GM19467 (cell line): Measurements from ENCODE around the gene PSMB7.
A peak's percentile ranks its signal among the peaks of the same experiment; 100 is the strongest.

Experiments
- ATAC-seq: cut with Tn5 transposase; IDR thresholded peaks from one replicate; pipeline ENCODE4 v1.9.1; 2021; ENCODE audit warnings: mild to moderate bottlenecking, moderate library complexity; ENCODE audit not compliant: unreplicated experiment

The PSMB7 gene

DNA sequence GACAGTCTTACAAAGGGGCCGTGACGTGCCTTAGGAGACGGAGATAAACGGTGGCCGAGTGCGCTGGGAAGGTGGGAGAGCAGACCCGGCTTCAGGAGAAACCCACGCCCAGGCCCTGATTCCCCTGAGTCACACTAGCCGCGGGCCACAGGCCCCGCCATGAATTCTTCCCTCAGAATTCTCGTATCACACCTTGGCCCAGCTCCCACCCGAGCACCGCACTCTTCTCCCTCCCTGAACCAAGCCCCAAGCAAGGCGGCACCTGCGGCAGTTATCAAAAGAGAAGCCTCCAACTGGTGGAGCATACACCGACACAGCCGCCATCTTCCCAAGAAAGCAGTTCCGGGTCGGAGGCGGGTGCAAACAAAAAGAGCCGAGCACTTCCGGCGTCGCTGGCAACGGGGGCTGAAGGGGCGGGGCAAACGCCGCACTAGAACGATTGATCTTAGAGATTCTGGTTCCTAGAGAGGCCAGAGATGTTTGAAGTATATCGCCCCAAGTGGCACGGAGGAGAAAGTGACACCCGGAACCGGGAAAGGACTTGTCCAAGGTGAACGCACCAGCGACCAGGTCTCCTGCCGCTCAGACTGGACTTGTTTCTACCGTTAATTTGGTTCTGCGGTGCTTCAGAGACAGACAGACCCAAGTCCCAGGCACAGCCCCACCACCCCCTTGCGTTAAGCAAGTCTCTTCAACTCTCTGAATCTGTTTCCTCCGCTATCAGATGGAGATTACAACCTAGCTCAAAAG is at the start of gene PSMB7:
PSMB7 (minus strand) TSS at position 341 of the 750 bp plus-strand sequence; CDS start at position 324, 17 bp downstream.
- ATAC-seq = peak; percentile 89

- no peak for ATAC-seq
These were observed 47.5 kb upstream of the PSMB7 start for GRCh38 chr9:124462739-124463138.

- ATAC-seq = no peak
These were observed 43.2 kb upstream of the PSMB7 start for GRCh38 chr9:124458441-124458840.

DNA sequence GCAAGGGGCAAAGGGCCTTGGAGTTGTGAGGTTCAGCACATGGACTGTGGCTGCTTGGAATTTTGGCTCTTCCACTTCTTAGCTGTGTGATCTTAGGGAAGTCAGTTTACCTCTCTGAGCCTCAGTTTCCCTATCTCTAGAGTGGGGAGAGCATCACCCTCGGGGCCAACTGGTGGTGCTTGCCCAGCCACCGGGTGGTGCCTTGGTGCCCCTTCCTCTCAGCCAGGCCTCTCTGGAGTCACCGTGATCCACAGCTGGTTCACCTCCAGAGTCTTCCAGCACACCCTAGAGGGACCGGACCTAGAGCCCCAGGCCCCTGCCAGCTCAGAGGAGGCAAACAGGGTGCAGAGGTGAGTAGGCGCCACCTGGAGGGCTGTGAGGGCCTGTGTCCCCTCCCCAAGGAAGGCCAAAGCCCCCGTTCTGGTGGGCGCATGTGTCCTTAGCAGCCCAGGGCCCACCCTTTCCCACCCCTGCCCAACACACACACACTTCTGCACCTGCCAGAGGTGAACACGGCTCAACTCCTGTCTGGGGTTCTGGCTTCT is 42.7 kb upstream of the PSMB7 start:
- ATAC-seq = no peak

- ATAC-seq = no peak
These were observed 42.0 kb upstream of the PSMB7 start for GRCh38 chr9:124457079-124457886.

DNA sequence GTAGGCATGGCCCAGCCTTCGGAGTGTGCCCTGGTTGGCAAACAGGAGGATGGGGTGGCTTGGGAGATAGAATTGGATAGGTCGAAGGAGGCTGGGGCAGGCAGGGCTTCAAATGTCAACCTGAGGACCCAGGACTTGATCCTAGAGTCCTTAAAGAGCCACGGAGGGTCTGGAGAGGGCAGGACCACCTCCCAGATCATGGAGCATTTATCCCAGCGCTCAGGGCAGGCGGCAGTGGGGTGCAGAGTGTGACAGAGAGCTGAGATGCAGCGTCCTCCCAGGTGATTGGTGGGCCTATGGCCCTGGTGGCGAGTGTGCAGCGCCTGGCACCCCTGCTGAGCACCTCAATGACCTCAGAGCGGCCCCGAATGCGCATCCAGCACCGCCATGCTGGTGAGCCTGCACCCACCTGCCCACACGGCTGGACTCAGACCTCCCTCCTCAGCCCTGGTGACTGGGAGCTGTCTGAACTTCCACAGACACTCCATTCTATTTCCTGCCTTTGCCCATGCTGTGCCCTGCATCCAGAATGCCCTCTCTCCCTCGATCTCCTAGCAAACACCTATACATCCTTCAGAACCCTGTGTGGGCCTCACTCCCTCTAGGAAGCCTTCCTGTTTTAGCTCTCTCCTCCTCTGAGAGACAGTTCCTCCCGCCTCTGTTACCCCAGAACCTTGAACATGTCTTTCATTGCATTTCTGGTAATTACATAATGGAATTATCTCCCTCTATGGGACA is 41.3 kb upstream of the PSMB7 start:
- ATAC-seq = no peak

- no peak for ATAC-seq
These were observed 40.6 kb upstream of the PSMB7 start for GRCh38 chr9:124455820-124456219.

DNA sequence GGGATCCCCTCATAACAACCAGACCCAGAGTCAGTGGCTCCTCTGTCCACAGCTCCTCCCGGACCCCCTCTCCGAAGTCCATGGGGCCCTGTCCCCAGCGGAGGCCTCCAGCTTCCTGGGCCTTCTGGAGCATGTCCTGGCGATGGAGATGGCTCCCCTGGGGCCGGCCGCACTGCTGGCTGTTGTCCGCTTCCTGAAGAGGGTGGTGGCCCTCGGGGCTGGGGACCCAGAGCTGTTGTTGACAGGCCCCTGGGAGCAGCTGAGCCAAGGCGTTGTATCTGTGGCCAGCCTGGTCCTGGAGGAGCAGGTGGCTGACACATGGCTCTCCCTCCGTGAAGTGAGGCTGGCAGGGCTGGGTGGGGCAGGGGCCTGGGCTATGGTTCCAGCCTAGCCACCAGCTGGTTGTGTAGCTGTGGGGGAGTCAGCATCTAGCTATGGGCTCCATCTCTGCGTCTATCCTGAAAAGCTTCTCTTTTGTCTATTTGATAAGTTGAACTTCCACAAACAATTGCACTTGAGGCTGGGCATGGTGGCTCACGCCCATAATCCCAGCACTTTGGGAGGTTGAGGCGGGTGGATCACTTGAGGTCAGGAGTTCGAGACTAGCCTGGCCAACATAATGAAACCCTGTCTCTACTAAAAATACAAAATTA is 39.7 kb upstream of the PSMB7 start:
- no peak for ATAC-seq

DNA sequence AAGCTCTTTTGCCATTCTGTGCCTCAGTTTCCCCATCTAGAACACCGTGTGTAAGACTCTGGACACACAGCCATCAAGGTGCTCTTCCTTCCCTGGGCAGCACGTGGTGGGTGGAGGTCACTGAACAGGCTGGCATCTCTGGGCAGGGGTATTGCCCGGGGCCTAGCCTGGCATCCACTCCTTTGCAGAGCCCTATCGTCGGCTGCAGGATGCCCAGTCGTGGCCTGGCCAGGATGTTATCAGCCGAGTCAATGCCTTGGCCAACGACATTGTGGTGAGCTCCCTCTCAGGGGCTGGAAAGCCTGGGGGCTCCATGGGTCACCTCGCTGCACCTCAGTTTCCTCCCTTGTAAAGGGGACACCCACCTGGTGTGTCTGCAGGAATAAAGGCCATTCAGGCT is 39.1 kb upstream of the PSMB7 start:
- no peak for ATAC-seq

DNA sequence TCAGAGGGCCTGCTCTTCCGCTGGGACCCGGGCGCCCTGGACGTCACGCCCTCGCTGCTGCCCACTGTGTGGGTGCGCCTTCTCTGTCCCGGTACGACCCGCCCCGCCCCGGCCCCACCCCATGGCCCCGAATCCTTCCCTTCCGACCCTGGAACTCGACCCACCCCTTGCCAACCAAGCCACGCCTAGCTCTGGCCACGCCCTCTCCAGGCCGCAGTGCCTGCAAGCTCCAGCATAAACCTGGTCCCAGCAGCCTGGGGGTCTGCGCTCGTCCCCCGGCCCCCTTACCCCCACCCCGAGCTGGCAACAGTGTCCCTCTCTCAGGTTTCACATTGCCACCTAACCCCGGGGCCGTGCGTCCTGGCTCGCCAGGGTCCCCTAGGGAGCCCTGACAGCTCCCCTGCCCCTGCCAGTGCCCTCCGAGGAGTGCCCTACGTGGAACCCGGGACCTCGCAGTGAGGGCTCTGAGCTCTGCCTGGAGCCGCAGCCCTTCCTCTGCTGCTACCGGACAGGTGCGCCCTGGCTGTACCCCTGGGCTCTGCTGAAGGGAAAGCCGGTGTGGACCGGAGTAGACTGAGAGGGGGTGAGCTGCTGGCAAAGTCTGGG is 38.4 kb upstream of the PSMB7 start:
- ATAC-seq = no peak

DNA sequence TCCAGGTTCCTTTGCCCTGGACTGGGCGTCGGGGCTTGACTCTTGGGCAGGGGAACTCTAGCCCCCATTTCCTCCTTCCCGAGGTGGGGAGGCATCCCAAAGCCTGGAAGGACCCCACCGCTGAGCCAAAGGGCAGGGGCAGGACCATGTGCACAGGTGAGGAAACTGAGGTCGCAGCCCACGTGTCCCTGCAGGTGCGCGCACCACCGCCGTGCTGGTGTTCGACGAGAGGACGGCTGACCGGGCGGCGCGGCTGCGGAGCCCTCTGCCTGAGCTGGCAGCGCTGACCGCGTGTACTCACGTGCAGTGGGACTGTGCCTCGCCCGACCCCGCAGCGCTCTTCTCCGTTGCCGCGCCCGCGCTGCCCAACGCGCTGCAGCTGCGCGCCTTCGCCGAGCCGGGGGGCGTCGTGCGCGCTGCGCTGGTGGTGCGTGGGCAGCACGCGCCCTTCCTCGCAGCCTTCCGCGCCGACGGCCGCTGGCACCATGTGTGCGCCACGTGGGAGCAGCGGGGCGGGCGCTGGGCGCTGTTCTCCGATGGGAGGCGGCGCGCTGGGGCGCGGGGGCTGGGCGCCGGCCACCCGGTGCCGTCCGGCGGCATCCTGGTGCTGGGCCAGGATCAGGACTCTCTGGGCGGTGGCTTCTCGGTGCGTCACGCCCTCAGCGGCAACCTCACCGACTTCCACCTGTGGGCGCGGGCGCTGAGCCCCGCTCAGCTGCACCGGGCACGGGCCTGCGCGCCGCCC is 37.8 kb upstream of the PSMB7 start:
- ATAC-seq = no peak

- no peak for ATAC-seq
These were observed 37.1 kb upstream of the PSMB7 start for GRCh38 chr9:124452326-124452725.

DNA sequence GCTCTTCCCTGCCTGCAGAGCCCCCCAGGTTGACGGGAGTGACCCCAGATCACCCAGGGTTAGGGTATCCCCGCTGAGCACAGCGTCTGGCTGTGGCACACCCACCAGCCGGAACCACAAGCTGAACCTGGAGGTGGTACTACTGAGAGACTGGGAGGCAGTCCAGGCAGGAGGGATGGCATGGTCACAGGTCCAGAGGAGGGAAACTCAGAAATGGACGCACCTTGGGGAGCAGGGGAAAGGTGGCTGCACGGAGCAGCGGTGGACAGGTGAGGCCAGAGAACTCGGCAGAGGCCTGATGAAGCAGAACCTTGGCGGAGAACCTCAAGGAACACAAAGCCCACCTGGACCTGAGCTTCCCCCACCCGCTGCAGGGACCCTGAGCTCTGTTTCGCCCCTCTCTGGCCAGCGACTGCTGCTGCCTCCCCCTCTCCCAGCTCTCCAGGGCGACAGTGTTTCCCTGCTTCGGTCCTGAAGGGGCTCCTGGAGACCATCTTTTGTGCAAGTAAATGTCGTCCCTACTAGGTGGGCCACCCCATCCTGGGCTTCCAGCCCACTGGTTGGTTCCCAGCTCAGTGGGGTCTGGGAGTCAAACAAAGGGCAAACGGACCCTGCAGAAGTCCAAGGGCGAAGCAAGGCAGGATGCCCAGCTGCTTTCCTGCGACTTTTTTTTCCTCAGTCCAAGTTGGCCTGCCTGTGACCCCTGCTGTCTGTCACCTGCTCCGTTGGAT is 35.9 kb upstream of the PSMB7 start:
- ATAC-seq = no peak

- no peak for ATAC-seq
These were observed 35.1 kb upstream of the PSMB7 start, which contains the start of gene ADGRD2 for GRCh38 chr9:124450241-124450924. Gene ADGRD2 (plus strand): TSS chr9:124450451. CDS start chr9:124451667, 1,216 bp downstream.

DNA sequence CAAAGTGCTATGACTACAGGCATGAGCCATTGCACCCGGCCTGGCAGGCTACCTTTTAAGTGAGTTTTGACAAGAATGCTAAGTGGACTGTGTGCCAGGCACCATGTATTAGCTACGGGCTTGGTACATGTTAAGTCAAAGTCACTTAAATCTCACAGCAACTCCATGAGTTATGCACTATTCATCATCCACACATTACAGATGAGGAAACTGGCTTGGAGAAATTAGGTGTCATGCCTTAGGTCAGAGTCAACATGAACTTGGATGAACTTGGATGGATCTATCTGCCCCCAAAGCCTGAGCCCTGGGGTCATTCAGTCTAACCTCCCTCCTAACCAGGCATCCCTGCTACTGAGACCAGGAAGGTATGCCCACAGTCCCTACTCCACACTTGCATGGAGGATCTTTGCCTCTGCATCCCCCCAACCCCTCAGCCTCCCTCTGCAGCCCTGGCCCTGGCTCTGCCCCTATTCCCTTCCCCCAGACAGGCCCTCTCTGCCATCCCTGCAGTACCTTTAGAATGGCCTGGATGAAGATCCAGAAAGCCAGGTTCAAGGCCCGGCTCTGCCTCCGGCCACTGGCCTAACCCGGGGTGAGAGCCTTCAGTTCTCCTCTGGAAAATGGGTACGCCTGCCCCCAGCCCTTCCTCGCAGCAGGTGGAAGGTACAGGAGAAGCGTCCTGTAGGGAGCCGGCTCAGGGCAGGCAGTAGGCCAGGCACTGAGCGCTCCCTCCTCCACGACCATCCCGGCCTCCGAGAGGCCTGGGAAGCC is 34.3 kb upstream of the PSMB7 start:
- no peak for ATAC-seq

- no peak for ATAC-seq
These were observed 32.8 kb upstream of the PSMB7 start for GRCh38 chr9:124448019-124448418.

DNA sequence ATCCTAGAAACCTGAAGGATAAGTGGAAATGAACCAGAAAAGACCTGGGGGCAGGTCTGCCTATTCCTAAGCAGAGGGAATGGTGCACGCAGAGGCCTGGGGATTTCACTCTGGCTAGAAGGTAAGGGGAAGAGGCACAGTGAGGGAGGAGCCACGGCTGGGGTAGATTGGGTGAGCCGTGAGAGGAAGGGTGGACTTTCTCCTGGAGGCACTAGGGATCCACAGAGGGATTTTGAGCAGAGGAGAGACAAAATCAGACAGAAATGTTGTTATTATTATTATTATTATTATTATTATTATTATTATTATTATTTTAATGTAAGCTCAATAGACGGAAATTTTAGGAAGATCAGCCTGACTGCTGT is 32.0 kb upstream of the PSMB7 start:
- ATAC-seq = no peak

GRCh38 chr9:124444166-124444565 is 28.9 kb upstream of the PSMB7 start:
- ATAC-seq = no peak
